AML-193 (cell line): Measurements from ENCODE around the gene ZGPAT.

Experiments used
- DNase-seq, 2 experiments: peaks; one replicate each; lab custom pipeline; 2025; lab: John Stamatoyannopoulos, UW

ZGPAT gene

DNA sequence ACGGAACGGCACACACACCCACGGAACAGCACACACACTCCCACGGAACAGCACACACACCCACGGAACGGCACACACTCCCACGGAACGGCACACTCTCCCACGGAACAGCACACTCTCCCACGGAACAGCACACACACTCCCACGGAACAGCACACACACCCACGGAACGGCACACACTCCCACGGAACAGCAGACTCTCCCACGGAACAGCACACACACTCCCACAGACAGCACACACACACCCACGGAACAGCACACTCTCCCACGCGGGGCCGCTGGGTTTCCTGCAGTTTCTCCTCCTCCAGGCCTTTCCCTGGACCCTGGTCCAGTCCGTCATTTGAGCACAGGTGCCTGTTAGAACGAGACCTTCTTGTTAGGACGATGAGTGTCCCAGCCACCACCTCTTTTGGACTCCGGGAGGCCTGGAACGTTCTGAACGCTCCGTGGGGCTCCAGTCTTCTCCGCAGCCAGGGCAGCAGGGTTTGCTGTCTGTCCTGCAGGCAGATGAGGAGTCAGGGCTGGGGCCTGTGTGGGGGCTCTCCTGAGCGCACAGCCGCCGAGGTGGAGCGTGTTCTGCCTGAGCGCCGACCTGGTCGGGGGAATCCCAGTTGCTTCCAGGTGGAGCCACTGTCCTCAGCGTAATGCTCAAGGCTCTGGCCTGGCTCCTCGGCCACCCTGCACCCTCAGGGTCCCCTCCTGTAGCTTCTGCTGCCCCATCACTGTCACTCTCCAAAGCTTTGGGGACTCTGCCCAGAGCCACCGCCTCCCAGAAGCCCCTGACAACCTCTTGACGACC is 29.0 kb upstream of the ZGPAT start:
- DNase-seq: no peak

DNA sequence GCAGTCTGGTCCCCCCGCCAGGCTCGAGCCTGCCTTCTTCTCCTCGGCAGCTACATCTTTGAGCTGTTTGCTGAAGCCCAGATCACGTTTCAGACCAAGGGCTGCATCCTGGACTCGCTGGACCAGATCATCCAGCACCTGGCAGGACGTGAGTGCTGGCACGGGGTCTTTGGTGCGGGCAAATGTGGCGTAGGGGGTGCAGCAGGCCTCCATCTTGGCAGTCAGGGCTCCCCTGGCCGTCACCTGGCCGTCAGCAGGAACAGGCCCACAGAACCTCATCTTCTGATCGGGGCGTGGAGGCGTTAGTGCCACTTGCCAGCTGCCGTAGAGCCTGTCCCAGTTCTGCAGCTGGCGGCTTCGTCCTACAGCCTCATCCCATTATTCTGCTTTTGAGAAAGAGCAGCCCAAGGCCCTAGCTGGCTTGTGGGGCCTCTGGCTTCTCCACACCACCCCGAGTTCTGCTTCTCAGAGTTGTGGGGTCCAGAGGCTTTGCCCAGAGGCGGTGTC is 28.0 kb upstream of the ZGPAT start:
- DNase-seq: no peak

DNA sequence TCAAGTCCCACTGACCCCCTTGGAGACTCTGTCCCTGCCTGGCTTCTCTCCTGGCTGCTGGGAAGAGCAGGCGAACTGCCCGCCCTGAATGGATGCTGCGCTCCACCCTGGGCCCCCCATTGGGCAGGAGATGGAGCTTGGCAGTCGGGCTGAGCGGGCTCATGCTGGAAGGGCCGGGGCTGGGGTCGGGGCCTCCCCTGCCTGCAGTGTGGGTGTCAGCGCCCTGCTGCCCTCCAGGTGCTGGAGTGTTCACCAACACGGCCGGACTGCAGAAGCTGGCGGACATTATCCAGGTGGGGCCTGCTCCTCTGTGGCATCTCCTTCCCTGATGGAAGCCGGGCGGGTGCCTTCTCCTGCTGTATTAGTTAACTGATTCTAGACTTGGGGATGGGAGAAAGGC is 27.4 kb upstream of the ZGPAT start:
- DNase-seq: no peak

DNA sequence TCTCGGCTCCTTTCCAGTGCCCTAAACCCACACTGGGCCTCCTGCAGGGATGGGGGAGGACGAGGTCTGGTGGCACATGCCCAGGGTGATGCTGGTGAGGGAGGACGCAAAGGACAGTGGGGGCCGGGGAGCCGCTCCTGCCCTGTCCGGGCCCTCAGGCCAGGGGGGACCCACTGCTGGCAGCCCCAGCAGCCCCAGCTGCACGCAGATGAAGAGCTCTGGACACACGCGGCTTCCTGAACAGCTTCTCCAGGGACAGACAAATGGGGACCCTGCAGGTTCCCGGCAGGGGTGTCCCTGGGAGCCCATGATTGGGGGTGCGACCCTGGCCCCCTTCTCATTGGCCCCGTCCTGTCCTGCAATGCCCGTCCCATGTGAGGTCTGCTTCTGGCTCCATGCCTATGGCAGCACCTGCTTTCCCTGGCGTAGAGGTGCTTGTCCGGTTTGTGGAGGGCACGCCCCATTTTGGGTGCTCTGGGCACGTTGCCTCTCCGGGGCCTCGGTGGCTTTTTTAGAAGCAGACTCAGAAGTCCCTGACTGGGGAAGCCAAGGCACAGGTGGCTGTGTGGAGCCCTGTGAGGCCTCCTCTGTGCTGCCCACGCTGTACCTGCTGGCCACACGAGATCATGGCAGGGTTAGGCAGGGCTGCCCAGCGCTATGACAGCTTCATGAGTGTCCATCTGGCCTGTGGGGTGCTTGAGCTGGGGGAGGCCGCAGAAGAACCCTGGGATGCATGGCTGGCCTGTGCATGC is 26.8 kb upstream of the ZGPAT start:
- DNase-seq: no peak

GRCh38 chr20:63681609-63682142 is 26.2 kb upstream of the ZGPAT start:
- no peak for DNase-seq

GRCh38 chr20:63682384-63683139 is 25.3 kb upstream of the ZGPAT start:
- DNase-seq: no peak

GRCh38 chr20:63685269-63686026 is 22.4 kb upstream of the ZGPAT start:
- DNase-seq: no peak

DNA sequence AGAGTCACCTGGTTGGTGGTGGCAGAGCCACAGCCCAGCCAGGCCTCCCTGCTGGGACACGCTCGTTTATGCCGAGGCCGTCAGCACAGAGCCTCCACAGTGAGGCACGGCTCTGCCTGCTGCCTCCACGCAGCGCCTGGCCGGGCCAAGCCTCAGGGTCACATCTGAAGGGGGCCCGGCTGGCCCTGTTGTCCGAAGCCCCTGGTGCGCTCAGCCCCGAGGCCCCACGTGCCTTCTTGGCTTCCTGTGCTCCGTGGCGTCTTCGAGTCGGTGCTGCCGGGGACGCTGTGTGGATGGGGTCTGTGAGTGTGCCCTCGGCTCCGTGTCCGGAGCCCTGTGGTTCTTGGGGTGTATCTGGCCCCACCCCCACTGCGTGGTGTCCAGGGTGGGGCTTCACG is 21.7 kb upstream of the ZGPAT start:
- no peak for DNase-seq

DNA sequence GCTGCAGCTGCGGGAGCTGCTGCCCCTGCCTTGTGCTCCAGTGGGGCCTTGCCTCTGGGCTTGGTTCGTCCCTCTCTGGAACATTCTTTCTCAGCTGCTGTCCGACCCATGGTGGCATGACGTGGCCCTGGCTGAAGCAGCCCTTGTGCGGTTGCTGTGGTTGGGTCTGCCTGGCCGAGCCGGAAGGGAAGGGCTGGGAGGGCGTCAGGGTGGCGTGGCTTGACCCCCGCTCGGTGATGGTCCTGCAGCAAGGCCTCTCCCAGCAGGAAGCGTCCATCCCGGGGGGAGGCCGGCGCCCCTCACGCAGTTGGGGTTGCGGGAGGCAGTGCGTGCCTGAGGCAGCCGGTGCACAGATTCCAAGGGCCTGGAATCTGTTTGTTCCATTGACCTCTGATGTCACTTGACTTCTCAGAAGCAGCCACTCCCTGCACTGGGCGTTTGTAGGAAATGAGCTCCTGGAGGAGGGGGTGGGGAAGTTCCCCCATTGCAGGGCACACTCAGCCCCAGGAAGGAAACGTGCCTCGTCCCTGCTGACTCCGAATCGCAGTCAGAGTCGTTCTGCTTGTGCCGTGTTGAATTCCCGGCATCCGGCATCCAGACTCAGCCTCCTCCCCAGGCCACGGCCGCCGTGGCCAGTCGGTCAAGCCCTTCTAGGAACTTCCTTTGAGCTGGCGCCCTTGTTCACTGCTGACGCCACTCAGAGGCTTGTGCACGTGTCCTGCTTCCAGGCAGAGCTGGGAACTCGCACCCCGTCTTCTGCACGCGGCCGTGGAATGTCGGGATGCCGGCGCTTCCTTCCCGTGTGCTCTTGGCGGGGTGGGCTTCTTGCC is 21.1 kb upstream of the ZGPAT start:
- DNase-seq: no peak

DNA sequence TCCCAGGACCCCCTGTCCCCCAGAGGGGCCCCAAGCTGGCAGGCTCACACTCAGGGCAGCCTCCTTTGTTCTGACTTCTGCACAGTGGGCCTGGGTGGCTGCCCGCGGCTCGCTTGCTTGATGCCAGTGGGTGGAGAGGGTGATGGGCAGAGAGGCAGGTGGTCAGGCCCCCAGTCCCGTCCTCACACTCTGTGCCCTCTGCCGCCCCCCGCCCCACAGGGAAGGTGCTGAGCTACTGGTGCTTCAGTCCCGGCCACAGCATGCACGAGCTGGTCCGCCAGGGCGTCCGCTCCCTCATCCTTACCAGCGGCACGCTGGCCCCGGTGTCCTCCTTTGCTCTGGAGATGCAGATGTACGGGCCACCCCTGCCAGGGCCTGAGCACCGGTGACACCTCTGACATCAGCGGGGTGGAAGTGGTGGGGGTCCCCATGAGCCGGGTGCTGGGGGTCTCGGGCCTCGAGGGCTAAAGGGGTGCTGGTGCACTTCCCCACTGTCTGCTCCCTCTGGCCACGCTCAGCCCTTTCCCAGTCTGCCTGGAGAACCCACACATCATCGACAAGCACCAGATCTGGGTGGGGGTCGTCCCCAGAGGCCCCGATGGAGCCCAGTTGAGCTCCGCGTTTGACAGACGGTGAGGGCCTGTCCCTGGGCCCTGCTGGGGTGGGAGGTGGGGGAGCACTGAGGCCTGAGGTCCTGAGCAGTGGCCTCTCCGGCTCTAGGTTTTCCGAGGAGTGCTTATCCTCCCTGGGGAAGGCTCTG is 20.2 kb upstream of the ZGPAT start:
- no peak for DNase-seq

- no peak for DNase-seq
Observed at GRCh38 chr20:63688228-63689045, 19.4 kb upstream of the ZGPAT start.

DNA sequence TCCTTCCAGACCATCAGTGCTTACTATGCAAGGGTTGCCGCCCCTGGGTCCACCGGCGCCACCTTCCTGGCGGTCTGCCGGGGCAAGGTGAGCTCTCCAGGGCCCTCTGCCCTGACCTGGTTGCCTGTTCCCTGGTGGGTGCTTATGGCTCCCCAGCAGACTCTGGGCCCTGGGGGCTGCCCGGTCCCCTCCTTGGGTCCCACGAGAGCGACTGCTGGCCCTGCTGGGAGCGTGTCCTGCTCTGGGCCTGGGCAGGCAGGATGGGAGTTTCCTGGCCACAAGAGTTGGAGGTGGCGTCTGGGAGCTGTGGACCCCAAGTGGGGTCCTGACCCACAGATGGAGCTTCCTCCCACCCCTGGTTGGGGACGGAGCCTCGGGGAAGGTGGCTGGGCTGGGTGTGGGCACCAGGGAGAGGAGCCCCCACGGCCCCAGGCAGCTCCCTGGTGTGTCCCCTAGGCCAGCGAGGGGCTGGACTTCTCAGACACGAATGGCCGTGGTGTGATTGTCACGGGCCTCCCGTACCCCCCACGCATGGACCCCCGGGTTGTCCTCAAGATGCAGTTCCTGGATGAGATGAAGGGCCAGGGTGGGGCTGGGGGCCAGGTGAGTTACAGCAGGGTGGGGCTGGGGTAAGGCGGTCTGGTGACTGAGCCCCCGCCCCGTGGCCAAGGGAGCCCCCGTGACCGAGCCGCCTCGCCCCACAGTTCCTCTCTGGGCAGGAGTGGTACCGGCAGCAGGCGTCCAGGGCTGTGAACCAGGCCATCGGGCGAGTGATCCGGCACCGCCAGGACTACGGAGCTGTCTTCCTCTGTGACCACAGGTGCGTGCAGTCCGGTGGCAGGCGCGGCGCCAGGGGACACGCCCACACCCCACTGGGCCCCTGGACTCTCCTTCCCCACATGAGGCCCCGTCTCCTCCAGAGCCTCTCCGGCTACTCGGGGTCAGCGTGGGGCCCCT is 18.5 kb upstream of the ZGPAT start:
- DNase-seq: no peak

DNA sequence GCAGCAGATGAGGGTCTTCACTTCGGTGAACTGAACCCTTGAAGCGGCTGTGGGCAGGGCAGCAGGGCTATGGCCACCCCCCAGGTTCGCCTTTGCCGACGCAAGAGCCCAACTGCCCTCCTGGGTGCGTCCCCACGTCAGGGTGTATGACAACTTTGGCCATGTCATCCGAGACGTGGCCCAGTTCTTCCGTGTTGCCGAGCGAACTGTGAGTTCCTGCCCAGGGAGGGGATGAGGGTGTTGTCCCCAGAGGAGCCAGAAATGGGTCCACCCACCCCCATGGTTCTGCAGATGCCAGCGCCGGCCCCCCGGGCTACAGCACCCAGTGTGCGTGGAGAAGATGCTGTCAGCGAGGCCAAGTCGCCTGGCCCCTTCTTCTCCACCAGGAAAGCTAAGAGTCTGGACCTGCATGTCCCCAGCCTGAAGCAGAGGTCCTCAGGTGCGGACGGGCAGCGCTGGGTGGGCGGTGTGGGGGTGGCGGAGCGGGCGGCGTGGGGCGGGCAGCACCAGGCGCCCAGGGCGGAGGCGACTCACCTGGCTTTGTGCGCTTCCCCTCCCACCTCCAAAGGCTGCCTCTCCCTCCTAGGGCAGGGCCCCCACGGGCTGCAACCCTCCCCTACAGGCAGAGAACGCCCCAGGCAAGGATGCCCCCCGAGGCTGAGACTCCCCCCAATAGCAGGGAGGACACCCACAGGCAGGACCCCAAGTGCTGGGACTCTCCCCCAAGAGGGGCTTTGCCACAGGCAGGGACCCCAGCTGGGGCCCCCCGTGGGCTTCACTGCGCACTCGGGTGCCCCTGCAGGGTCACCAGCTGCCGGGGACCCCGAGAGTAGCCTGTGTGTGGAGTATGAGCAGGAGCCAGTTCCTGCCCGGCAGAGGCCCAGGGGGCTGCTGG is 17.6 kb upstream of the ZGPAT start:
- DNase-seq: no peak

- DNase-seq: no peak
Observed at GRCh38 chr20:63690898-63691710, 16.7 kb upstream of the ZGPAT start.

GRCh38 chr20:63691711-63692435 is 16.0 kb upstream of the ZGPAT start:
- no peak for DNase-seq
